NCI-H2196 (cell line): ENCODE results near the gene TMEM269.

Source experiments
- DNase-seq: peaks from one replicate; lab custom pipeline; 2025; ENCODE audit not compliant: unreplicated experiment; lab: John Stamatoyannopoulos, UW

TMEM269 gene

DNA sequence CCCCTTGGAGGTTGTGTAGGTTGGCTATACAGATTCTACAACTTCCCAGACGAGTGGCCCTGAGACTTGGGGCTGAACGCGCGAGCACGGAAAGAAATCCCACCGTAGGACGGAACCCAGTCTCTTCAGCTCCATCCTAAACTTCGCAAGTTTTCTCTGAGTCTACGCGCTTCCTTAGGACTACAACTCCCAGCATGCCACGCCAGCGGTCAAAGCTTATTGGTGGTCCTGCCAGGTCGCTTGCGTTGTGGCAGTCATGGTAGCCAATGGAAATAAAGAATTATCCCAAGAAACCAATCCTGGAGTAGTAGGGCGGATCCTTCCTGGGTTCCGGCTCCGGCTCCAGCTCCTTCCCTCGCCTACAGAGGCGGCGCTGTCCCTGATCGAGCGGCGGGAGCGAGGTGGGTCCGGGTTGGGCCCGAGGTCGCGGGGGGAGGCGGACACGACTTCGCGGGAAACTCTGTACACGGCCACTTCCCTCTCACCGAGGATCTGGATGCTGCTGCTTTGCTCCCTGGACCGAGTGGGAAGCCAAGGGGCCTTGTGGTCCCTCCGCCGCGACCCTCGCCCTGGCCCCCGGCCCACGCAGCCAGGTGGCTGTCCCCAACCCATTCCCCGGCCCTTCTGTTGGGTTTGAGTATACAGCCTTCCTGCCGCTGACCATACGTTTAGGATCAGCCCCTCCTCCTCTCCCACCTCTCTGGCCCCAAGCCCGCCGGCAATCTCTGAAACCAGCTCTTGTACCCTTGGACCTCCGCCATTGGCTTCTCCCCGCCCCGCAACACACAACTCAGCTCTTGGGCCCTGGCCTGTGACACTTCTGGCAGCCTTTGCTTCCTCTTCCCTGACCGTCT lies 61.7 kb downstream of the TMEM269 start, which contains the start of gene ZNF691:
Gene ZNF691 (plus strand): TSS at position 357 of the 854 bp plus-strand sequence. CDS start 3,046 bp downstream, outside the sequence.
- DNase-seq: peak; percentile 94

DNA sequence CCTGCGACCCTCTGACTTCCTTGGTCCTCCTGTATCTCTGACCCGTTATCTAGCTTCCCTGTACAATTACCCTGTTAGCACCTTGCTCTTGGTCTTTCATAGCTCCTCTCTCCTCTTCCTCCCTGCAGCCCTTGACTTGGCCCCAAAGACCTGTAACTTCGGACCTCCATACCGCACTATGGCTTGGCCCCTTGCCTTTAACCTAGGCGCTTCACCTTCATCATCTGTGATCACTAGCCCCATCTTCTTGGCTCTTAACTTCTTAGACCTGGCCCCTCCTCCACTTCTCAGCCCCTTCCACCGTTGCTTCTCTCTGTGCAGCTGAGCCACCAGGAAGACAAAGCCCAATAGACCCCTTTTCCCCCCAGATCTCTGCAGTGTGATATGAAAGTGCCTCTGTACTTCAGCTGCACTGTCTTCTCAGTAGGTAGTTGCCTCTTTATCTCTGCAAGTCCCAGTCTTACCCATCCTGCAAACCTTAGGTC lies 62.4 kb downstream of the TMEM269 start:
- DNase-seq: no peak

DNA sequence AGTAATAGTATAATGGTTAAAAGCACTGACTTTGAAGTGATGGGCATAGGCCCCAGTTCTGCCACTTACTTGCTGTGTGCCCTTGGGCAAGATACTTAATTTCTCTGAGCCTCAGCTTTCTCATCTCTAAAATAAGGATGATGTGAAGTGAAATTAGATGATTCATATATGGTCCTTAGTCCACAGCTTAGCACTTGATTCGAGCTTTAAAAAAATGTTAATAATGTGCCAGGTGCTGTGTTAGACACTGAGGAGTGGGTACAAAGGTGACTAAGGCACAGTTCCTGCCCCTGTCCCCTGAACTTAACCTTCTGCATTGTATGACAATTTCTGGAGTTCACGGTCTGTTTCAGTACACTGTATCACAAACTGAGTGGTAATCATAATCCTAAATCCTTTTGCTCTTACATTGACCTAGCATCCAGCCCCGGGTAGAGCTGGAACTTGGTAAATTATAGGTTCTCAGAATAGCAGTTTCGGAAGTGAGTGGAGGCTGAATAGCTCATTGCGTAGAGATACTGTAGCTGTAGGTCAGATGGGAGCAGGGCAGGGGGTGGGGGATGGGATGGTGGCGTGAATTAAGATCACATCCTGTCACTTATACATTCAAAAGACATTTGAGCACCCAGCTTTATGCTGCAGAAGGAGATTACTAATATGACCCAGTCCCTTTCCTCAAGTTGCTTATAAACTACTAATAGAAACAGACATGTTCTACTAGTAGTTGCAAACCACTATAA lies 63.1 kb downstream of the TMEM269 start:
- no peak for DNase-seq

DNA sequence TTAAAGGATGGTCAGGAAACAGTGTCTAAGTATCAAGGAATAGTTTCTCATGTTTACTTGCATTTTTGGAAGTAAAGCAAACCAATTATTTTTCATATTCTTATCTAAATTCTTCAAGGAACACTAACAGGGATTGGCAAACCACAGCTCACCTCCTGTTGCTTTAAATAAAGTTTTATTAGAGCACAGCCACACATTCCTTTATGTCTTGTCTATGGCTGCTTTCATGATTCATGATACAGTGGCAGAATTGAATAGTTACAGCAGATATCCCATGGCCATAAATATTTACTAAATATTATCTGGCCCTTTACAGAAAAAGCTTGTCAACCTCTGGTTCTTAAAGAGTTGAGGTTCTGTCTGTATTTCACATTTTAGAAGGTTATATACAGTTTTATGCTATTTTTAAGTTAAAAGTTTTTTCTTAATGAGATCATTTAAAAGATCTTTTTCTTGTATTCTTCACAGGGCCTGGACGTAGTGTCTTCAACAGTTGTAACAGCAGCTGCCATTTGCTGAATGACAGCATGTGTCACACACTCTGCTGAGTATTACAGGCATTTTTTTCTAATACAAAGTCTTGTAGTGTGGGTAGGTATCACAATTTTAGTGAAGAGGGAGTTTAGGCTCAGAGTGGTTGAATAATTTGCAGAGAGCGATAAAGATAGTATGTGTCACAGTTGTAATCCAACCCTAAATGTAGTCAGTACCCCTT lies 64.2 kb downstream of the TMEM269 start:
- no peak for DNase-seq

DNA sequence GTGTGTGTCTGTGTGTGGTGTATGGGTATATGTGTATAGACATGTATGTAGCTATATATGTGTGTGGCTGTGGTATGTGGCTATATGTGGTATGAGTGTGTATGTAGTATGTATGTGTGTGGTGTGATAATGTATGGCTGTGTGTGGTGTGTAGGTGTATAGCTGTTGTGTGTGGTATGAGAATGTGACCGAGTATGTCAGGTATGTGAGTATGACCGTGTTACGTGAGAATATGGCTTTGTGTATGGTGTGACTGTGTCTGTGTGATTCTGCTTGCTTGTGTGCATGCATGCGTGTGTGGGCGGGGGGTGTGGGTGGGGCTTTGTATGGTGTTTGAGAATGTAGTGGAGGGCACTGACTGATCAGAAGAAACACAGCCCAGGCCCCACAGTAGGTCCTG lies 65.2 kb downstream of the TMEM269 start:
- no peak for DNase-seq
